Memory B cell (primary cell): ENCODE results near the gene SSBP3.
"Not testable (repeated sequence)": the region's sequence is repeated elsewhere in the genome, so short reads cannot be mapped to it uniquely, and the experiment has no call there.

ENCODE experiments used
- ATAC-seq: fragments of 150-1000 bp; cut with Tn5 transposase; 2 replicates; pipeline ENCODE4 v1.10.0; 2021; ENCODE audit warnings: low read depth, mild to moderate bottlenecking, moderate library complexity
- DNase-seq, 2 donors: peaks; one replicate each; pipeline ENCODE4 v3.0.0; 2022; ENCODE audit warnings: low spot score in 2 of 2
- H3K27ac Mint-ChIP-seq: one replicate; pipeline ENCODE4 v1.8.0; 2022; ENCODE audit warnings: mild to moderate bottlenecking, moderate library complexity, mixed read lengths
- H3K27me3 Mint-ChIP-seq: one replicate; pipeline ENCODE4 v1.8.0; 2022; ENCODE audit warnings: mixed read lengths
- H3K36me3 Mint-ChIP-seq: one replicate; pipeline ENCODE4 v1.8.0; 2022; ENCODE audit warnings: mild to moderate bottlenecking, mixed read lengths
- H3K4me1 Mint-ChIP-seq: one replicate; pipeline ENCODE4 v1.8.0; 2022; ENCODE audit warnings: mixed read lengths
- H3K4me3 Mint-ChIP-seq: one replicate; pipeline ENCODE4 v1.8.0; 2022; ENCODE audit warnings: mild to moderate bottlenecking, moderate library complexity, mixed read lengths
- H3K9me3 Mint-ChIP-seq: one replicate; pipeline ENCODE4 v1.8.0; 2022; ENCODE audit warnings: mixed read lengths

The SSBP3 gene

GRCh38 chr1:54354899-54355298 lies 51.3 kb downstream of the SSBP3 start:
- H3K4me3 Mint-ChIP-seq = no peak overlapping the region
- peaks cover 20% of the 10 kb centered on the region for H3K4me1 Mint-ChIP-seq
- peaks cover 4% of the 10 kb centered on the region for H3K36me3 Mint-ChIP-seq
- H3K9me3 Mint-ChIP-seq = no peaks in the 10 kb centered on the region
- DNase-seq = no peak
- no peaks in the 10 kb centered on the region for H3K27me3 Mint-ChIP-seq
- H3K27ac Mint-ChIP-seq = no peak overlapping the region
- no peak for ATAC-seq

- ATAC-seq (no peak), DNase-seq (no peak)
- Mint-ChIP-seq H3K27ac (no peak overlapping the region), H3K36me3 (peaks cover 4% of the 10 kb centered on the region), H3K27me3 (no peaks in the 10 kb centered on the region), H3K4me1 (peaks cover 20% of the 10 kb centered on the region), H3K9me3 (no peaks in the 10 kb centered on the region), H3K4me3 (no peak overlapping the region)
Observed at GRCh38 chr1:54353959-54354358, 52.2 kb downstream of the SSBP3 start.

GRCh38 chr1:54352755-54353154 lies 53.4 kb downstream of the SSBP3 start:
- Mint-ChIP-seq H3K4me3 (no peak overlapping the region), H3K36me3 (no peaks in the 10 kb centered on the region), H3K4me1 (peaks cover 18% of the 10 kb centered on the region), H3K27me3 (no peaks in the 10 kb centered on the region), H3K9me3 (no peaks in the 10 kb centered on the region), H3K27ac (no peak overlapping the region)
- ATAC-seq = no peak
- DNase-seq = no peak

GRCh38 chr1:54350360-54350759 lies 55.8 kb downstream of the SSBP3 start:
- no peaks in the 10 kb centered on the region for H3K36me3 Mint-ChIP-seq
- H3K4me3 Mint-ChIP-seq = no peak overlapping the region
- DNase-seq = no peak
- H3K27ac Mint-ChIP-seq = peak overlapping the region; percentile 25
- peaks cover 4% of the 10 kb centered on the region for H3K4me1 Mint-ChIP-seq
- H3K9me3 Mint-ChIP-seq = no peaks in the 10 kb centered on the region
- no peaks in the 10 kb centered on the region for H3K27me3 Mint-ChIP-seq
- no peak for ATAC-seq

- Mint-ChIP-seq H3K27ac (no peak overlapping the region), H3K4me3 (no peak overlapping the region), H3K4me1 (peaks cover 4% of the 10 kb centered on the region), H3K27me3 (no peaks in the 10 kb centered on the region), H3K9me3 (no peaks in the 10 kb centered on the region), H3K36me3 (peaks cover 3% of the 10 kb centered on the region)
- ATAC-seq (no peak), DNase-seq (no peak)
Observed at GRCh38 chr1:54348700-54349021, 57.5 kb downstream of the SSBP3 start.

GRCh38 chr1:54347955-54348699 lies 58.1 kb downstream of the SSBP3 start:
- Mint-ChIP-seq H3K36me3 (peaks cover 3% of the 10 kb centered on the region), H3K27ac (no peak overlapping the region), H3K27me3 (no peaks in the 10 kb centered on the region), H3K9me3 (no peaks in the 10 kb centered on the region), H3K4me3 (no peak overlapping the region), H3K4me1 (peaks cover 5% of the 10 kb centered on the region)
- no peak for ATAC-seq
- DNase-seq = no peak

DNA sequence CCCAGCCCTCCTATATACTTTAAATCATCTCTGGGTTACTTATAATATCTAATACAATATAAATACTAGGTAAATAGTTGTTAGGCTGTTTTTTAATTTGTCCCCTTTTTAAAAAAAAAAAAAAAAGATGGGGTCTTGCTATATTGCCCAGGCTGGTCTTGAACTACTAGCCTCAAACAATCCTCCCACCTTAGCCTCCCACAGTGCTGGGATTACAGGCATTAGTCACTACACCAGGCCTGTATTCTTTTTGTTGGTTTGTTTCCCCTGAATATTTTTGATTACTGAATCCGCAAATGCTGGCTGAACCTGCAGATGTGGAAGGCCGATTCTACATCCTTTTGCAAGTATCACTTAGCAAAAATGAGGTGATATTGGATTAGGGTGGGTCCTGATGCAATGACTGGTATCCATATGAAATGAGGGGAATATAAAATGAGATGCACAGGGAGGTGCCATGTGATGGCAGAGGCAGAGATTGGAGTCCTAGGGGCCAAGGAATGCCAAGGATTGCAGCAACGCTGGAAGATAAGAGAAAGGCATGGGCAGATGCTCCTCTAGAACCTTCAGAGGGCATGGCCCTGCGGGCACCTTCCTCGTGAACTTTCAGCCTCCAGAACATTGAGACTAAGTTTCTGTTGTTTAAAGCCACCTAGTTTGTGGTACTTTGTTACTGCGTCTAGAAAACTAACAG lies 58.8 kb downstream of the SSBP3 start:
- peaks cover 6% of the 10 kb centered on the region for H3K4me1 Mint-ChIP-seq
- no peak overlapping the region for H3K4me3 Mint-ChIP-seq
- ATAC-seq = no peak
- no peaks in the 10 kb centered on the region for H3K27me3 Mint-ChIP-seq
- DNase-seq = no peak
- H3K36me3 Mint-ChIP-seq = peaks cover 3% of the 10 kb centered on the region
- H3K27ac Mint-ChIP-seq = no peak overlapping the region
- H3K9me3 Mint-ChIP-seq = no peaks in the 10 kb centered on the region

GRCh38 chr1:54345548-54345947 lies 60.6 kb downstream of the SSBP3 start:
- H3K4me1 Mint-ChIP-seq, H3K9me3 Mint-ChIP-seq, H3K4me3 Mint-ChIP-seq, DNase-seq, H3K27ac Mint-ChIP-seq, H3K27me3 Mint-ChIP-seq, ATAC-seq, H3K36me3 Mint-ChIP-seq: not testable (repeated sequence)

DNA sequence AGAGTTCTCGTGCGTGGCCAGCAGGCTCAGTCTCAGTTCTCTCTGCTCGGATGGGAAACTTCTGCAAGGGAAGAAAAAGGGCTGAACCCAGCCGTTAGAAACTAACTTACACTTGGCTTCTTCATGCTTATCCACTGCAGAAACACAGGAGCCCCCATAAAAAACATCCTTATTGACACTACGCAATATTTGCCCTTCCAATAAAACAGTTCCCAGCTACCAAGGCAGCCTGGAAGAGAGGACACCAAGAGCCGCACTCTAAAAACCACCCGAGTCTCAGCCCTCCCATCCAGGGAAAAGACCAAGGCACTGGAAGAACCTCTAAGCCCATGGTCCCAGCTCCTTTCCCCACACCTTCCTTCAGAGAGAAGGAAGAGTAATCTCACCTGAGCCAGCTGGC lies 61.1 kb downstream of the SSBP3 start:
- H3K4me1 Mint-ChIP-seq = peaks cover 4% of the 10 kb centered on the region
- H3K36me3 Mint-ChIP-seq = peaks cover 3% of the 10 kb centered on the region

DNA sequence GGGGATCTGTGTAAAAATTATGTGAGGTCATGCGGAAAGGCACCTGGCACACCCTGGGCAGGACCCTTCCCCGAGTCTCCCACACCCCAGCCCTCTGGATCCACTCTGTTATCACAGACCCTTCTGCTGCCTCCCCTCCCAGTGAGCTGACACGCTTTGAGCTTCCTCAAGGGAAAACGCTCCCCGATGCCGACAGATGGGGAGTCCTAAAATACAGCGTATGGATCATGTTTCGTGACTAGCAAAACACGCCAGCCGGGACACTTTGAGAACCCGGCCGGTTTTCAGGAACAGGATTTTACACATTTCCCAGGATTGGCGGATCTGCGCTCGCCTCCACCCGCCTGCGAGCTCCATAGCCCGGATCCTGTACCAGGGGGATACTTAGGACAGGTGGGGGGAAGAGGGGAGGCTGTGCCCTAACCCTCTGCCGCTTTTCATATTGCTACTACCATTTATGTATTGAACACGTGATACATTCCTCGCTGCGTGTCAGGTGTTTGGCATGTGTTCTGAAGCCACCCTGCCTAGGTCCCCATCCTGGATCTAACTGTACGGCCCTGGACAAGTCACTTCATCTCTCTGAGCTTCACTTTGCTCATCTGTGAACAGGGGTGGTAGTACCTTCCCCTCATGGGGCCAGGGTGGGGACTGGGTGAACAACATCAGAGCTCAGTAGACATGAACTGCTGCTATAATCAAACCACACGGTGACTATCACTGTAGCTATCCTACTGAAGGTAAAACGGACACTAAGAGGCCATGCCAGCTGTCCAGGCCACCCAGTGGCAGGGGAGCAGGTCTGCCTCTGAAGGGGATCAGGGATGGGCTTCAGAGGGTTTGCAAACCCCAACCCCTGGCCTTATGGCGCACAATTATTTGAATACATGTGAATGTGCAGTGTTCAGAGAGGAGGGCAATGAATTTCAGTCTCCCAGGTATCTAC lies 63.2 kb downstream of the SSBP3 start:
- peaks cover 4% of the 10 kb centered on the region for H3K4me1 Mint-ChIP-seq
- ATAC-seq (no peak), DNase-seq (no peak)
- H3K9me3 Mint-ChIP-seq = no peaks in the 10 kb centered on the region
- H3K36me3 Mint-ChIP-seq = peaks cover 3% of the 10 kb centered on the region
- no peaks in the 10 kb centered on the region for H3K27me3 Mint-ChIP-seq
- no peak overlapping the region for H3K4me3 Mint-ChIP-seq
- H3K27ac Mint-ChIP-seq = no peak overlapping the region

More for the DNA sequence above, 61.1 kb downstream of the SSBP3 start:
- H3K4me3 Mint-ChIP-seq = no peak overlapping the region
- no peaks in the 10 kb centered on the region for H3K9me3 Mint-ChIP-seq
- no peaks in the 10 kb centered on the region for H3K27me3 Mint-ChIP-seq
- H3K27ac Mint-ChIP-seq = no peak overlapping the region
- DNase-seq (no peak), ATAC-seq (no peak)

- peaks cover 3% of the 10 kb centered on the region for H3K36me3 Mint-ChIP-seq
- H3K4me3 Mint-ChIP-seq = no peak overlapping the region
- peaks cover 4% of the 10 kb centered on the region for H3K4me1 Mint-ChIP-seq
- no peaks in the 10 kb centered on the region for H3K27me3 Mint-ChIP-seq
- ATAC-seq (no peak), DNase-seq (no peak)
- no peak overlapping the region for H3K27ac Mint-ChIP-seq
- H3K9me3 Mint-ChIP-seq = no peaks in the 10 kb centered on the region
Observed at GRCh38 chr1:54342288-54342687, 63.9 kb downstream of the SSBP3 start.

DNA sequence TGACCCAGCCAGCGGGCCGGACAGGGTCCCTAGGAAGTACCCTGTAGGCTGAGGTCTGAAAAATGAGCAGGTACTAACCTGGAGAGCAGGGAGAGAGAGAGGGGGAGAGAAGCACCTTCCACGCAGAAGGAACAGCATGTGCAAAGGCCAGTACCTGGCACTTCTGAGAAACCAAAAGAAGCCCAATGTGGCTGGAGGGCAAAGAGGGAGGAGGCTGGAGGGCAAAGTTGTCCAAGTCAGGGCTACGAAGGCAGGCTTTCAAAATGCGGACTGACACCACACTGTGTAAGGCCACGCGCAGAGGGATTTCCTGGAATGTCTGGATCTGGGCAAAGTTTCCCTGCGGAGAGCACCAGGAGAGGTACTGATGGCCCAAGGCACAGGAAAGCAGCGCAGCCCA lies 64.4 kb downstream of the SSBP3 start:
- Mint-ChIP-seq H3K27me3 (no peaks in the 10 kb centered on the region), H3K9me3 (no peaks in the 10 kb centered on the region), H3K36me3 (peaks cover 3% of the 10 kb centered on the region), H3K4me1 (peaks cover 4% of the 10 kb centered on the region), H3K27ac (no peak overlapping the region), H3K4me3 (no peak overlapping the region)
- ATAC-seq (no peak), DNase-seq (no peak)

- Mint-ChIP-seq H3K9me3 (no peaks in the 10 kb centered on the region), H3K4me3 (no peak overlapping the region), H3K4me1 (peaks cover 4% of the 10 kb centered on the region), H3K27ac (no peak overlapping the region), H3K36me3 (peaks cover 3% of the 10 kb centered on the region), H3K27me3 (no peaks in the 10 kb centered on the region)
- ATAC-seq (no peak), DNase-seq (no peak)
Observed at GRCh38 chr1:54340878-54341277, 65.3 kb downstream of the SSBP3 start.

- Mint-ChIP-seq H3K9me3 (no peaks in the 10 kb centered on the region), H3K27me3 (no peaks in the 10 kb centered on the region), H3K4me1 (peaks cover 4% of the 10 kb centered on the region), H3K36me3 (peaks cover 3% of the 10 kb centered on the region), H3K27ac (peak overlapping the region; percentile 41), H3K4me3 (no peak overlapping the region)
- DNase-seq (no peak), ATAC-seq (no peak)
Observed at GRCh38 chr1:54340434-54340833, 65.8 kb downstream of the SSBP3 start.
